CD4-positive, alpha-beta T cell treated with Interleukin-10 for 1 hour (primary cell): ENCODE data around the gene TBC1D1.
"Not testable (repeated sequence)": the region's sequence is repeated elsewhere in the genome, so short reads cannot be mapped to it uniquely, and the experiment has no call there.

Experiments
- DNase-seq: peaks from one replicate; pipeline ENCODE4 v3.0.0-alpha.2; 2020

The TBC1D1 gene

DNA sequence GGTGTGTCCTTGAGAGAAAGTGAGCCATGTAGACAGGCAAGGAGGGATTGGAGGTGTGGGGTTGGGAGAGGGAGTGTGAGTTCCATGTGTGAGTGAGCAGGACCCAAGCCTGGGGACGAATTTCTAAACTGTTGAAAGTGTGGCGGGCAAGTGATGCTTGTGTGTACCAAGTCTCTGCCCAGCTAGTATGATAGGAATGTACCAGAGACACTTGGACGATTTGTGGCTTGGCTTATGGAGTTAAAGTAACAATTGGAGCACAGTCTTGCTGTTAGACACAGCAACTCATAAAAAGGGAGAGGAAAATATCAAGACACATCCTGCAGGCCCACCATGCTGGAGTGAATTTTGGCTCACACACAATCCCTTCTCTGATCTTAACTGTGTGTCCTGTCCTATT lies 77.9 kb downstream of the TBC1D1 start:
- DNase-seq = no peak

DNA sequence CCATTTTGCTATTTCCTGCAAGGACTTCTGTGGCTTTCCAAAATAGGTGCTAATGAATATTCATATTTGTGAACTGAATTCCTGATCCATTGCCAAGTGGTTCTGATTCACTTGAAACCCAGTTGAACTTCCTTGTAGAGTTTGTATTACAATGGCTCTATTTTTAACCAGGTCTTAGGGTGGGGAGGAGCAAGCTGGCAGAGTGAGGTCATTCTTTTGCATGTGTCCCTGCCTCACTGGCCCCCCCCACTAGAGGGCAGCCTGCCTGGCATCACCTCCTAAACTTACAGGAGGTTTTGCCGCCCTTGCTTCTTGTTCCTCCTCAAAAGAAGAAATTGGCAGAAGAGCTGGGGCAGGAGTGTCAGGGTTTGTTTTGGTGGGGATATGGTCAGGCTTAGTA lies 79.8 kb downstream of the TBC1D1 start:
- peak; percentile 73 for DNase-seq

DNA sequence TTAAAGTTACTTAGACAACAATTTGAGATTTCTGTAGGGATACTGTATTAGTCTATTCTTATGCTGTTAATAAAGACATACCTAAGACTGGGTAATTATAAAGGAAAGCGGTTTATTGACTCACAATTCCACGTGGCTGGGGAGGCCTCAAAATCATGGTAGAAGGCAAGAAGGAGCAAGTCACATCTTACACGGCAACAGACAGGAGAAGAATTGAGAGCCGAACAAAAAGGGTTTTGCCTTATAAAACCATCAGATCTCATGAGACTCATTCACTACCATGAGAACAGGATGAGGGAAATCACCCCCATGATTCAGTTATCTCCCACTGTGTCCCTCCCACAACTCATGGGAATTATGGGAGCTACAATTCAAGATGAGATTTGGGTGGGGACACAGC lies 80.3 kb downstream of the TBC1D1 start:
- no peak for DNase-seq

DNA sequence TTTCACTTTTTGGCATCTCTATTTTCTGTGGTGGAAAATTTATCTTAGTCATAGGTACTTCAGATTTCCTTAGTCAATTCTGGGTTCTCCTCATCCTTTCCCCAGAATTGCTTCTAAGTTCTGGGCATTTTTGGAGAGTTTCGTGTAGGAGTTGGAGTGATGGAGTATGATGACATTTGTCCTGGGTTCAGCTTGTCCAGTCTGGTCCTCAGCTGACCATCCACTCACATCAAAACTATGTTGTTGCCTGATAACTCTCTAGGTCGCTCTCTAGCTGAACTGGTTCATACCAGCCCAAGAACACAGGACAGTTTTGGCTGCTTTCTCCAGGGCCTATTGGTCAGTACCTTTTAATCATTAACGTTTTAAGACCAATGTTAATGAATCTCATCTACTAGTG lies 82.6 kb downstream of the TBC1D1 start:
- no peak for DNase-seq

DNA sequence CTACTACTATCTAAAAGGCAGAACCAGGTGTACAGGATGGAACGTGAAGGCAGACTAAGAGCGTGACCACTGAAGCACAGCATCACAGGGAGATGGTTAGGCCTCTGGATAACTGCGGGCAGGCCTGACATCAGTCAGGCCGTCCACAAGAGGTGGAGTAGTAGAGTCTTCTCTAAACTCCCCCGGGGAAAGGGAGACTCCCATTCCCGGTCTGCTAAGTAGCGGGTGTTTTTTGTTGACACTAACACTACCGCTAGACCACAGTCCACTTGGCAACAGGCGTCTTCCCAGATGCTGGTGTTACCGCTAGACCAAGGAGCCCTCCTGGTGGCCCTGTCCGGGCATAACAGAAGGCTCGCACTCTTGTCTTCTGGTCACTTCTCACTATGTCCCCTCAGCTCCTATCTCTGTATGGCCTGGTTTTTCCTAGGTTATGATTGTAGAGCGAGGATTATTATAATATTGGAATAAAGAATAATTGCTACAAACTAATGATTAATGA lies 84.5 kb downstream of the TBC1D1 start:
- DNase-seq = not testable (repeated sequence)

DNA sequence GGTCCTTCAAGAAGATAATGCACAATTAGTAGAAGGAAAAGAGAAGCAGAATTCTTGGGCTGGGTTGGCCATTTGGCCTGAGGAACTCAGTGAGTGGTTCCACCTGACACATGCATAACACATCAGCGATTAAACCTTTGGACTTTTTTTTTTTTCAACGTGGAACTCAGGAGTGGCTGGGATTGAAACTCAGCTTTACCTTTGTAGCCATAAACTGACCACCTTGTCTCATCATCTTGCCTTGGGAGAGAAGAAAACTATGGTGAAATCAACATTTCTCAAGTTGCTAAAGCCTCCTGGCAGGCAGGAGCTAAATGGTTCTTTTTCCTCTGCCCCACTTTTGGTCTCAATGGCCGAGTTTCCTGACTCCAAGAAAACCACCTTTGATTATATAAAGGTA lies 85.6 kb downstream of the TBC1D1 start:
- DNase-seq = no peak

DNA sequence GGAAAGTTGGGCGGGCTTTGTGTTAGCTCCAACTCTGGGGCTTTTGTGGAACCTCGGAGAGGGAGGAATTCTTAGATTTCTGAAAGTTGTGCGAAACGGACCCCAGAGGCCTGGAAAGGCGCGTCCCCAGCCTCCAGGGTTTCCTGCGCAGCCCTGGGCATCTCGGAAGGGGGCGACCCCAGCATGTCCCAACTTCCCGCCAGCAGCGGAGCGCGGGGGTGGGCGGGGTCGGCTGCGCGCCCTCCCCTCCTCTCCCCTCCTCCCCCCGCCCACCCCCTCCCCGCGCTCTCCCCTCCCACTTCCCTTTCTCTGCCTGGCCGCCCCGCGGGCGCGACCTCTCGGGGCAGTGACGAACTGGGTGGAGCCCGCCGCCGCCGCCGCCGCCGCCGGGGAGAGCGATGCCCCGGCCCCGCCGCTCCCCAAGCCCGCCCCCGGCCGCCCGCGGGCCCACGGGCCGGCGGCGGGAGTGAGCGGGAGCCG lies 86.1 kb downstream of the TBC1D1 start:
- peak; percentile 87 for DNase-seq

DNA sequence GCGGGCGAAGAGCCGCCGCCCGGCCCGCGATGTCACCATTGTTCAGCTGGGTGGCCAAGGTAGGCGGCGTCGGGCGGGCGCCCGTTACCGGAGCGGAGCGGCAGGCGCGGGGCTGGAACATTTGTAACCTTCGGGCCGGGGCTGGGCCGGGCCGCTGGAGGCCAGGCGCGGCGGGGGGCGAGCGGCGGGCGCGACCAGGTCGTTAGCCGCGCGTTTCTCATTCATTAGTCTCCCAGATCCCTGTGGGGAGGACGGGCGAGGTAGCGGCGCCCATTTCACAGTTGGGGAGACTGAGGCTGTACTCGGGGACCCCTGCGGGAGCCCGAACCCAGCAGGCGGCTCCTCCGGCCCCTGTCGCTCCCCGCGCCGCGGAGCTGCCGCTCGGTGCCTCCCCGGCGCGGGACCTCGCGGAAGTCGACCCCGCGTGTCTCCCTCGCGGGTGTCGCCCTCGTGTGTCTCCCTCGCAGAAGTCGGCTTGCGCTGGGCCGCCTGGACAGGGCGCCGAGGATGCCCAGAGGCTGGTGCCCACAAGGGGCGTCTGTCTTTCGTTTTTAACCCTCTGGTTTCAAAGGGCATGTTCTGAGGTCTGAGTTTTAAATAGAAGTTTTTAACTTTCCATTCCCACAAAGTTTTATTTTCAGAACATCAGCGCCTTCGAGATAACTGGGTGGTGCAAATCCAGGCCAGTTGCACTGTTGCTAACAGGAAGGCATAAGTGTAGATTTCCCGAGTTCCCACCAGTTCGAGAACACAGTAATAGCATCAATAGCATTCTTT lies 86.8 kb downstream of the TBC1D1 start:
- DNase-seq = peak; percentile 81

DNA sequence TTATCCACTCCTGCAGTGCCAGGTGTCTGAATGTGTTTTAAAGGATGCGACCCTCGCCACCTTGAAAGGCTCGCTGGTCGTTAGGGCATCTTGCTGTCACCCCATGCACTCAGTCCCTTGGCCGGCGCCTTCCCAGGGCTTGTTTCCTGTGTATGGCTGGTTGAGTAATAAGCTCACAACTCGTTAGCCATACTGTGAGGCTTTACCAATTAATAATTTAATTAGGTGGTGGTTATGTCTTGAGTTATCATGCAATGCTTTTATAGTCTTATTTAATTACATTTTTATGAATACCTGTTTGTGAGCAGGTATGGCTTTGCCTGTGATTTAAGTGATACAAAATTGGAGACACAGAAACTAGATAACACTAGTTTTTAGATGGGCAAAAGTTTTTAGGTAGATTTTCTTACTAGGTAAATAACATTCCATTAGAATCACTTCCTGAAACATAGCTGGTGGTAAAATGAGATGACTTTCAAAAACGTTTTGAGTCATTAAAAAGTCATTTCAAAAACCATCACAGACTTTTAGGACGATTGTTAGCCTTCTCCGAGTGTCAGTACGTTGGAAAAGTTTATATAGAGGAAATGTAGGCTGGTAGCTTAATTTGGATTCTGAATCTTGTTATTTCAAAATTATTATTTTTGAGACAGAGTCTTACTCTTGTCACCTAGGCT lies 87.5 kb downstream of the TBC1D1 start:
- no peak for DNase-seq

DNA sequence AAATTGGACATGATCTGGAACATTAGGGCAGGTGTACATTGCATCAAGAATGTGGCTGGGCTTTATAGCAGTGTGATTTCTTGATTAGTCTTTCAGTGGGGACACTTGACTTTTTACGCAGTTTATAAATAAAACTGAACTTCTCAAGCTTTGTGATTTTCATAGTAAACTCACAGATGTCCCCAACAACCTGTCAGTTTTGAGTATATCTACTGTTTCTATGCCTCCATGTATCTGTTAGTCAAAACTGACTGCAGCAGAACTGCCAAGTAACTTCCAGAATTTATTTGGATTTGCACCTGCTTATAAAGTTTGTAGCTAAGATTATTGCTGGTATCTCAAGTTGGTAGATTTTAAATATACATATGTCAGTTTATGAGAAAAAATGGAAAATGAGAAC lies 89.4 kb downstream of the TBC1D1 start:
- DNase-seq = no peak

DNA sequence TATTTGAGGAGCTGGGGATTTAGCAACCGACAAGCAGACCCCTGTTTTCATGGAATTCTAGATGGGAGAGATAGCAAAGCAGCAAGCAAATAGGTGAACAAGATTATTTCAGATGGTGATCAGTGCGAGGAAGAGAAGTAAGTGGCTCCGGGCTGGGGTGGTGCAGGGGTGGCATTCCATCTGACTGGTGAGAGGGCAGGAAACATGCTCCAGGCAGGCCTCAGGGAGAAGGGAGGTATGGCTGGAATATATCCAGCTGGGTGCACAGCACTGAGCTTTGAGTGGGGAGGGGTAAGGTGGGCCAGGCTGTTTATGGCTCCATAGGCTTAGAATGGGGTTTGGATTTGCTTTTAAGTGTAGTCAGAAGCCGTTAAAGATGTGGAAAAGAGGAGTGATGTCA lies 90.5 kb downstream of the TBC1D1 start:
- no peak for DNase-seq

DNA sequence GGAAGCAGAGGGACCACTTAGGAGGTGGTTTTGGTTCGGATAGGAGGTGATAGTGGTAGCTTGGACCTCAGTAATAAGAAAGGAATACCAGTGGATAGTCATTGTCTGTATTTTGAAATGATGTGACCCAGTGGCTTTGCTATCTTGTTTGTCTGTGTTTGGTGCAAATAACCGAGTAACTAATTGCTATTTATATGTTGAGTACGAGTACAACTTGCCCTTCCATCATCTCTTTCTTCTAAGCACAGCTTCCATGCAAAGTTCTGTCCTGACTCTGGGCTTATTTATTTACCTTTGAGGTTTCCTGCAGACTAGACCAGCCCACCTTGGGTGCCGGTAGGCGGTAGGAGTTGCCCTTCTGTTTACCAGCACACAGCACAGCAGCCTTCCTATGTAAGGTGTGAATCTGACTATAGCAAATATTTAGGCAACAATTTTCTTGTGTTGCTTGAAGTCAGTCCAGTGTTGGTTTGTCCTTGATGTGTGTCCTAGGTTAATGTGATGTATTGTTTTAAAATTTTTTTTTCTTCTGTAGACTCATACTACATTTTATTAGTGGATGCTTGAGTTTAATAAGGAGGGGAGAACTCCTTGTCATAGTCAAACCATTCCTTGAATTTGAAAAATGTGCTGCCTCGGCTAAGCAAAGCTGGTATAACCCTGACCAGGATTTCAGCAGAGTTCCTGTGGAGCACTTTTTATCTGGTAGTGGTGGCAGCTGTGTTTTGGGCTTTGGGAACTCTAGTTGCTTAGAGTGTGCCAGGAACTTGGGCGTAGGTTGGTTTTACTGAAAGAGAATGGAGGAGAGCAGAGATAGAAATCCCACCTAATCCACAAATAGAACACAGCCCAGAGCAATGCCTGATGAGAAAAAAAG lies 91.2 kb downstream of the TBC1D1 start:
- DNase-seq = no peak

DNA sequence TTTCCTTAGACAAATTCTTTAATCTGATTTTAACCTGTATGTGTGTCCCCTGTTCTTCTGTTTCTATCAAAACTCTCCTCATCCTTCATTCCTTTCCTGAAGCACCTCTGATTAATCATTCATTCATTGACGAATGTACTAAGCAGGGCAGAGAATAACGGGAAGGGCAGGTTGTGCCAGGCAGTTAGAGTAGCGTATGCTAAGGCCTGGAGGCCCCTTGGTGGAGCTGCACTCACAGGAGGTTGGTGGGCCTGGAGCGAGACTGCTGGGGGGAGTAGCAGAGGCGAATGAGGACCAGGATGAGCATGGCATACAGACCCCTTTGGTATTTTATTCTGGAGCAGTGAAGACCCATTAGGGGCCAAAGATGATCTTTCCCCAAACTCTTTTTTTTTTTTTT lies 91.9 kb downstream of the TBC1D1 start:
- no peak for DNase-seq

DNA sequence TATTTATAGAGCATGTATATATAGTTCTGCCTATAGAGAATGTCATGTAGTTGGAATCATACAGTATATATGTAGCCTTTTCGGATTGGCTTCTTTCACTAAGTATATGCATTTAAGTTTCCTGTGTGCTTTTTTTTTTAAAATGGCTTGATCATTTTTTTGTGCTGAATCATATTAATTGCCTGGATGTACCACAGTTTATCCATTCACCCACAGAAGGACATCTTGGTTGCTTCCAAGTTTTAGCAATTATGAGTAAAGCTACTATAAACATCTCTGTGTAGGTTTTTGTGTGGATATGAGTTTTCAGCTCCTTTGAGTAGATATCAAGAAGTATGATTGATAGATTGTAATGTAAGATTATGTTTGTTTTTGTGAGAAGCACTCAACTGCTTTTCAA lies 93.1 kb downstream of the TBC1D1 start:
- no peak for DNase-seq

DNA sequence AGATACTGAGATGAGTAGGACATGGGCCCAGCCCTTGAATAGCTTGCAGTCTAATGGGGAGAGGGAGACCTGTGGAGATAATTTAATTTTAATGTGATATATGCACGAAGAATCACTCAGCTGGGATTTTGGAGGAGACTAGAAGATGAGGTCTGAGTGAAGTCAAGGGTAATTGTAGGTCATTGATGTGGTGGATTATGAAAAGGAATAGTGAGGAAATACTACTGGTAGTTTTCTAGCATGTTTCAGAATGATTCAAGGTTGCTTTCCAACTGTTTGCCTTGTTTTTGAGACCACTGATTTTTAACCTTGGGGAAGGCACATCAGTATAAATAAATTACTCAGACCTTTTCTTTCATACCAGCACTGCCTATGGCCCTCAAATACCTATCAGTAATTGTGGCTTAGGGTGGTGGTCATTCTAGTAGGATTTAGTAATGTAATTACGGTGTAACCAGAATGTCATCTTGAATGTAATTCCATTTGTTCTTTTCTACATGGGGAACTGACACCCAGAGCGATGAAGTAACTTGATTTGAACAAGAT lies 94.9 kb downstream of the TBC1D1 start:
- DNase-seq = no peak

DNA sequence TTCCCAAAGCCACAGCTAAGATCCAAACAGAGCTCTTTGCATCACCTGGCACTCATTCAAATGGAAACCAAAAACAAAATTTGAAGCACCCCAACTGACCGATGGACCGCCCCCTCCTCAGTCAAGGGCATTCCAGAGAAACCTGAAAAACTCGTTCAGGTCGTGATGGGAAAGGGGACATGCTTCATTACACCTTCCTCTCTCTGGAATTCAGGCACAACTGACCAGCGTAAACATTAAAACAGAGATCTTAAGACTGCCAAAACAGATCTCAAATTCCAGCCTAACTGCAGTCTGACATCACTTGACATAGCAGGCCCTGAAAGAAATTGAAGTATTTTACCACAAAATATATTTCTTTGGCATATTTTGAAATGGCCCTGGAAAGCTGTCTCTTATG lies 97.8 kb downstream of the TBC1D1 start:
- no peak for DNase-seq

DNA sequence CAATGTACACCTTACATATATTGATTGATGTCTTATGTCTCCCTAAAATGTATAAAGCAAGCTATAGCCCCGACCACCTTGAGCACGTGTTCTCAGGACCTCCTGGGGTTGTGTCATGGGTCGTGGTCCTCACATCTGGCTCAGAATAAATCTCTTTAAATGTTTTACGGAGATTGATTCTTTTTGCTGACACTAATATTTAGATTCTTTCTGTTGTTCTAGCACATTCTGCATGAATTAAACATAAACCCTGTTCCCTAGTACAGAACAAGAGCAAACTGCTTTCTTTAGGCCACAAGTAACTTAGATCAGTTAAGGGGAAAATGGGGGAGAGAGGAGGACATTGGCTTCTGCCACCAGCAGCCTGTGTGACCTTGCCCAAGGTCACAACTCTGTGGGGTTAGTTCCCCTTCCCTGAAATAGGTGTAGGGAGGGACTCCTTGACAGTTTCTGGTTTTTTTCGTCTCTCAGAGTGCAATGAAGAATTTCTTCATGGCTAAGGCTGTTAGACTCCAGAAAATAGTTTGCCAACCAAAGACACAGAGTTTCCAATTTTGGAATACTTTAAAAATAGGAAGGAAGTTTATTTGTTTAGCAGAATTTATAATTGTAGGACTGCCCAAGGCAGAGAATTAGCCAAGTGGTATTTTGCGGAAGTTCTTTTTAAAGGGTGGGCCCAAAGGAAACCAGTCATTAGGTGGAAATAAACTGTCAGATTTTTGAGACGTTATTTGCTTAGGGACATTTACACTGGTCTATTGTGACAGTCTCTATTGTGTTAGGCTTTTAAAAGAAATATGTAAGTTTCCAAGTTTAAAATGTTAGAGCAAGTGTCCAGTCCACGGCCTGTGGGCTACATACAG lies 98.7 kb downstream of the TBC1D1 start:
- DNase-seq = no peak

DNA sequence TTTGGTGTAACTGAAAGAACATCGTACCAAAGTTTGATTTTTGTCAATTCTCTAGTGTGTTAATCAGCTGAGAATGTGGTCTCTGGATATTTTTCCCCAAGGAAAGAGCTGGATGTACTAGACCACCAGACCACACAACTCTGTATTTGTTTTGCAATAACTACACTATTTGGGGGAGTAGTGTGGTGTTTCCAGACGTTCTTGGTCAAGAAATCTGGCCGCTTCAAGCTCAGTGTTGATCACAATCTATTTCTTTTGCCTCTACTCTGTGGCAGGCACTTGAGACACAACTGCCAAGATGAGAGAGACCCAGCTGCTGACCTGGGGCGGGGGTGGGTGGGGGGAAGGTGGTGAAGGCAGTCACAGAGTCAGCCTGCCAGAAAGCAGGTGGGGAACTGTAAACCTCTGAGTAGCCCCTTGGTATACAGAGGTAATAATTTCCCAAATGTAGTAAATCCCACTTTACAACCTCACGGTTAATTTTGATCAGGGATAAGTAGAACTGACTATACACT lies 99.9 kb downstream of the TBC1D1 start:
- DNase-seq = no peak

DNA sequence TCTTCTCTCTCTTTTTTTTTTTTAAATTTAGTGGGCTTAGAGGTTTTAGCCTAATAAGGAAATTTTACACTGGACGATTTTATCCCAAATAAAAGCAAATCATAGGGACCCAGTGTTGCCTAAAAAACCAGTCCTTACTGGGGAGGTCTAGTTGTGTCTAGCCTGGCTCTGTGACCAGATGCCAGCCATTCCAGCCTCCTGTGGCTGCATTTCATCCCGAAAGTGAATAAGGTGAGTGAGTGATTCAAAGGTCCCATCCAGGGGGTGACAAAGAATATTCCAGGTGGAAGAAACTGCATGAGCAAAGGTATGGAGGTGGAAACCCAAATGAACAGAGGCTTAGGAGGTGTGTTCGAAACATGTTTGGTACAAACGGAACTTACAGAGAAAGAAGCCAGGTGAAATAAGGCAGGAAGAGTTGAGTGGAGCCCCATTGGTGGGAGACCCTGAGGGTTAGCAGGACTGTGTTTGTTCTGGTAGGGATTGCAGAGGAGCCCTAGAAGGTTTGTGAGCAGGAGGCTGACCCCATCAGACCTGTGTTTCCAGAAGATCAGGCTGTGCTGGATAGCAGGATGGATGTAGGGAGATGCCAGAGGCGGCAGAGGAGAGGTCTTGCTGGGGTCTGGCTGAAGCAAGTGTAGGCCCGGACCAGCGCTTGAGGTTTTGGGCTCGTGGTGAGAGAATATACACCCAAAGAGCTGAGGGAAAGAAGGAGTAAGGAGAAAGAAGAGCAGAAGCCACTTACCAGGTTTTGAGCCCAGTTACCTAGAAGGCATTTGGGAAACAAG lies 100.9 kb downstream of the TBC1D1 start:
- DNase-seq = no peak

DNA sequence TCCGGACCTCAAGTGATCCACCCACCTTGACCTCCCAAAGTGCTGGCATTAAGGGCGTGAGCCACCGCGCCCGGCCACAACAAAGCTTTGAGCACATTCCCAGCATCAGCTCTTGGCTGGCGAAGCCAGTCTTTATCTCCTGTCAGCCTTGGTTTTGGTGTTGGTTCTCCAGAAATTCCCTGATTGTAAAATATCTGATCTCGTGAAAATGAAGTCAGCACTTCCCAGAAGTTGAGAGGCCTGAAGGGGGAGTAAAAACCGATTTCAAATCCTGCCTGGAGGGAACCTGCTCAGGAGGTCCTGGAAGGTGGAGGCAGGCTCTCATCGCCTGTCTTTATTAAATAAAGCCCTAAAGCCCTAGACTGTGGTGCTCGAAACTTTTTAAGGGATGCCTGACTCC lies 102.9 kb downstream of the TBC1D1 start:
- no peak for DNase-seq

DNA sequence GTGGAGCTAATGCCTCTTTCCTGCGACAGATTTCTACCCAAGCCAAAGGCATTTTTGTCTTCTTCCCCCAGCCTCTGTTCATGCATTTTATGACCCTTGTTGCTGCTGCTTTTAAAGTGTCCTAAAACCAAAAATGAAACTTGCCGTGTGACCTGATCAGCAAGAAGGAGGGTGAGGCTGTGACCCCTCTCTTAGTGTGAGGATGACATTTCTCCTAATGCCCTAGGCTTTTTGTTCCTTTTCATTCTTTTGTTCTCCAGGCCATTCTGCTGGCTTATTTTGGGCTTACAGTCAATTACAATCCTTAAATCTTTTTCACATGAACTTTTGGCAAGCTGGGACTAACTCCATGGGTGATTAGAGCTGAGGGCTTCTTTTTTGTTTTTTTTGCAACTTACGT lies 103.7 kb downstream of the TBC1D1 start:
- DNase-seq = no peak
